Measurements from ENCODE around the gene MEI1. TPM values are rescaled to one million over a fixed set of nuclear protein-coding genes. Genes with fewer than 3 reads are reported as not detected.

MEI1 gene
- total RNA-seq, 2 experiments from 2014 or later = 2.3 to 14.6 TPM

GRCh38 chr22:41818011-41818410 lies 118.7 kb downstream of the MEI1 start:
- no peaks in the 10 kb centered on the region for H3K9me2 ChIP-seq (ENCODE audit: insufficient read depth, low read length)
- H3K9me3 ChIP-seq (ENCODE audit: low read length) = no peaks in the 10 kb centered on the region
- intact Hi-C loops (cut with micrococcal nuclease; ENCODE audit: unreplicated experiment) = no loop called here
- no peak overlapping the region for H3K4me3 ChIP-seq (ENCODE audit: low read depth, low read length, poor library complexity, severe bottlenecking)
- no peak overlapping the region for H3K27ac ChIP-seq (ENCODE audit: low read depth, low read length, poor library complexity, severe bottlenecking)
- H4K20me1 ChIP-seq (ENCODE audit: insufficient read depth, low read length) = no peaks in the 10 kb centered on the region
- no peak for TF ChIP-seq CTCF (conservative IDR thresholded peaks at IDR 0.05; ENCODE audit: low read length)
- TF ChIP-seq EZH2phosphoT487 (IDR thresholded peaks at IDR 0.05; ENCODE audit: borderline replicate concordance, low read depth, low read length) = no peak
- H3K79me2 ChIP-seq (ENCODE audit: insufficient read depth, low read depth, low read length) = no peaks in the 10 kb centered on the region
- POLR2A ChIA-PET = no interaction called here
- no peak overlapping the region for H3K4me2 ChIP-seq (ENCODE audit: low read length)
- BruUV-seq (replicated peaks) = no TSS peak
- CTCF ChIA-PET (ENCODE audit: unreplicated experiment) = no interaction called here
- DNase-seq (ENCODE audit: low spot score) = no peak
- H3K36me3 ChIP-seq (ENCODE audit: insufficient read depth, low read length) = peaks cover 20% of the 10 kb centered on the region; the same call in 1 of the 2 replicates
- no peaks in the 10 kb centered on the region for H3K4me1 ChIP-seq (ENCODE audit: insufficient read depth, low read length, poor library complexity, severe bottlenecking)
- H2AFZ ChIP-seq (ENCODE audit: low read length) = no peak overlapping the region

- no peaks in the 10 kb centered on the region for H3K79me2 ChIP-seq (ENCODE audit: insufficient read depth, low read depth, low read length)
- CTCF ChIA-PET (ENCODE audit: unreplicated experiment) = no interaction called here
- H3K9me3 ChIP-seq (ENCODE audit: low read length) = no peaks in the 10 kb centered on the region
- TF ChIP-seq CTCF (conservative IDR thresholded peaks at IDR 0.05; ENCODE audit: low read length) (no peak), EZH2phosphoT487 (IDR thresholded peaks at IDR 0.05; ENCODE audit: borderline replicate concordance, low read depth, low read length) (no peak)
- POLR2A ChIA-PET = no interaction called here
- BruUV-seq (replicated peaks) = no TSS peak
- no peaks in the 10 kb centered on the region for H3K4me1 ChIP-seq (ENCODE audit: insufficient read depth, low read length, poor library complexity, severe bottlenecking)
- H3K36me3 ChIP-seq (ENCODE audit: insufficient read depth, low read length) = peaks cover 18% of the 10 kb centered on the region; the same call in 1 of the 2 replicates
- H2AFZ ChIP-seq (ENCODE audit: low read length) = no peak overlapping the region
- no peak for DNase-seq (ENCODE audit: low spot score)
- H3K4me2 ChIP-seq (ENCODE audit: low read length) = no peak overlapping the region
- no peaks in the 10 kb centered on the region for H4K20me1 ChIP-seq (ENCODE audit: insufficient read depth, low read length)
- H3K4me3 ChIP-seq (ENCODE audit: low read depth, low read length, poor library complexity, severe bottlenecking) = no peak overlapping the region
- no peak overlapping the region for H3K27ac ChIP-seq (ENCODE audit: low read depth, low read length, poor library complexity, severe bottlenecking)
- H3K9me2 ChIP-seq (ENCODE audit: insufficient read depth, low read length) = no peaks in the 10 kb centered on the region
- intact Hi-C loops (cut with micrococcal nuclease; ENCODE audit: unreplicated experiment) = no loop called here
These were observed 119.3 kb downstream of the MEI1 start for GRCh38 chr22:41818596-41818995.

- no peaks in the 10 kb centered on the region for H3K79me2 ChIP-seq (ENCODE audit: insufficient read depth, low read depth, low read length)
- H3K9me3 ChIP-seq (ENCODE audit: low read length) = no peaks in the 10 kb centered on the region
- no peak for DNase-seq (ENCODE audit: low spot score)
- no peak for TF ChIP-seq EZH2phosphoT487 (IDR thresholded peaks at IDR 0.05; ENCODE audit: borderline replicate concordance, low read depth, low read length)
- no peak for TF ChIP-seq CTCF (conservative IDR thresholded peaks at IDR 0.05; ENCODE audit: low read length)
- intact Hi-C loops (cut with micrococcal nuclease; ENCODE audit: unreplicated experiment) = no loop called here
- H3K4me1 ChIP-seq (ENCODE audit: insufficient read depth, low read length, poor library complexity, severe bottlenecking) = no peaks in the 10 kb centered on the region
- H3K27ac ChIP-seq (ENCODE audit: low read depth, low read length, poor library complexity, severe bottlenecking) = no peak overlapping the region
- no peak overlapping the region for H3K4me2 ChIP-seq (ENCODE audit: low read length)
- CTCF ChIA-PET (ENCODE audit: unreplicated experiment) = no interaction called here
- H2AFZ ChIP-seq (ENCODE audit: low read length) = no peak overlapping the region
- no peak overlapping the region for H3K4me3 ChIP-seq (ENCODE audit: low read depth, low read length, poor library complexity, severe bottlenecking)
- peaks cover 18% of the 10 kb centered on the region; the same call in 1 of the 2 replicates for H3K36me3 ChIP-seq (ENCODE audit: insufficient read depth, low read length)
- H3K9me2 ChIP-seq (ENCODE audit: insufficient read depth, low read length) = no peaks in the 10 kb centered on the region
- BruUV-seq (replicated peaks) = no TSS peak
- POLR2A ChIA-PET = no interaction called here
- no peaks in the 10 kb centered on the region for H4K20me1 ChIP-seq (ENCODE audit: insufficient read depth, low read length)
These were observed 120.0 kb downstream of the MEI1 start for GRCh38 chr22:41819257-41819656.

All from OCI-LY7 (cell line).